K562 (cell line): Measurements from ENCODE around the gene BAIAP2. TPM values are rescaled to one million over a fixed set of nuclear protein-coding genes. Genes with fewer than 3 reads are reported as not detected.
A peak's percentile ranks its signal among the peaks of the same experiment; 100 is the strongest.

Source experiments
- ATAC-seq: fragments of 200-7000 bp; cut with Tn5 transposase; 3 replicates; pipeline ENCODE4 v1.9.1; 2020; ENCODE audit warnings: moderate library complexity
- BruUV-seq: library from RNA; stranded (reverse); fragments of 400-500 nt; replicated peaks from 2 replicates; lab custom pipeline; 2021; lab: Mats Ljungman, UMichigan
- CTCF ChIA-PET: fragments of 300-600 bp; formaldehyde crosslinking; extraction: SDS; loops from one replicate; lab custom pipeline; 2021; ENCODE audit warnings: low intra/inter-chr PET ratio; lab: Yijun Ruan, JAX
- POLR2A ChIA-PET: fragments of 300-600, 350-650 bp; sonication (Branson Sonifier 250); formaldehyde crosslinking; extraction: SDS; loops from one replicate; lab custom pipeline; 2021; ENCODE audit warnings: antibody characterized with exemption, inconsistent platforms; lab: Yijun Ruan, JAX
- DNase-seq, 4 experiments: peaks; one replicate each; pipeline versions ENCODE4 v3.0.0 to v3.0.0-alpha.2; 2011 to 2018; ENCODE audit warnings: low spot score in 3 of 4, mixed read lengths in 3 of 4; ENCODE audit errors: extremely low read depth in 1 of 4
- FAIRE-seq: peaks from 2 replicates; lab custom pipeline; 2011; peaks lifted over from hg19 to GRCh38; lab: Jason Lieb, UNC
- H2AFZ ChIP-seq: 2 replicates; pipeline ENCODE4 v1.6.0; 2011; ENCODE audit warnings: low read depth, low read length, control low read depth, inconsistent platforms
- H3K27ac ChIP-seq: fragments of 200-600 bp; 3 replicates; pipeline ENCODE4 v1.8.0; 2011; ENCODE audit warnings: low read depth, mild to moderate bottlenecking, control low read depth, inconsistent platforms, low read length, moderate library complexity, mixed read lengths; ENCODE audit errors: extremely low read depth
- H3K27me3 ChIP-seq, 2 experiments: fragments of 300-600 bp in 1 of 2; 2 replicates in 1 of 2; 3 replicates in 1 of 2; pipeline versions ENCODE4 v1.6.0 to v1.8.0; 2011; ENCODE audit warnings: inconsistent platforms in 2 of 2, low read length in 2 of 2, mild to moderate bottlenecking in 1 of 2, mixed read lengths in 1 of 2, moderate library complexity in 1 of 2; ENCODE audit not compliant: control insufficient read depth in 2 of 2, insufficient read depth in 2 of 2
- H3K36me3 ChIP-seq: fragments of 300-600 bp; 3 replicates; pipeline ENCODE4 v1.8.0; 2011; ENCODE audit warnings: mild to moderate bottlenecking, low read length, inconsistent platforms; ENCODE audit not compliant: control insufficient read depth, insufficient read depth
- H3K4me1 ChIP-seq, 2 experiments: fragments of 200-600 bp in 1 of 2; replicated peaks in 1 of 2; 2 replicates in 1 of 2; 3 replicates in 1 of 2; pipeline versions ENCODE4 v1.5.1 to v1.8.0; 2011; ENCODE audit warnings: inconsistent platforms in 2 of 2, low read length in 2 of 2, mild to moderate bottlenecking in 1 of 2, mixed read lengths in 1 of 2, moderate library complexity in 1 of 2; ENCODE audit not compliant: control insufficient read depth in 2 of 2, insufficient read depth in 2 of 2
- H3K4me2 ChIP-seq: 2 replicates; pipeline ENCODE4 v1.6.1; 2011; ENCODE audit warnings: low read length, control low read depth, inconsistent platforms, mixed read lengths; ENCODE audit not compliant: insufficient read depth
- H3K4me3 ChIP-seq: fragments of 200-600 bp; sonication (generic), shearing (Covaris generic); 2 replicates; pipeline ENCODE4 v1.5.1; 2016; ENCODE audit warnings: control low read depth, inconsistent platforms
- H3K79me2 ChIP-seq: fragments of 200-600 bp; 3 replicates; pipeline ENCODE4 v1.8.0; 2011; ENCODE audit warnings: low read length, inconsistent platforms; ENCODE audit not compliant: control insufficient read depth, insufficient read depth
- H3K9ac ChIP-seq, 2 experiments: 2 replicates each; pipeline versions ENCODE4 v1.6.0 to v1.6.1; 2011; ENCODE audit warnings: low read depth in 2 of 2, low read length in 2 of 2, control low read depth in 1 of 2, inconsistent platforms in 1 of 2, mild to moderate bottlenecking in 1 of 2, mixed read lengths in 1 of 2; ENCODE audit not compliant: insufficient read depth in 1 of 2
- H3K9me1 ChIP-seq: one replicate; pipeline ENCODE4 v1.6.0; 2011; ENCODE audit warnings: inconsistent platforms, mild to moderate bottlenecking, low read length, moderate library complexity; ENCODE audit not compliant: control insufficient read depth, insufficient read depth
- H3K9me3 ChIP-seq: replicated peaks from 2 replicates; pipeline ENCODE4 v1.5.1; 2011; ENCODE audit warnings: low read depth, low read length, inconsistent platforms; ENCODE audit not compliant: control insufficient read depth, insufficient read depth
- H4K20me1 ChIP-seq: replicated peaks from 2 replicates; pipeline ENCODE4 v1.6.1; 2011; ENCODE audit warnings: low read length, inconsistent platforms, mixed read lengths; ENCODE audit not compliant: control insufficient read depth, insufficient read depth
- CEBPB ChIP-seq: fragments of 450-650 bp; IDR thresholded peaks from 2 replicates; pipeline ENCODE4 v1.6.1; 2016; ENCODE audit warnings: missing genetic modification characterization, missing compliant biosample characterization
- KLF6 ChIP-seq: fragments of 250-450 bp; sonication (Bioruptor Pico); IDR thresholded peaks from 2 replicates; pipeline ENCODE4 v1.4.0; 2020; ENCODE audit warnings: mild to moderate bottlenecking, moderate library complexity, borderline replicate concordance
- MYNN ChIP-seq, 2 experiments: sonication (generic); formaldehyde crosslinking in 1 of 2; IDR thresholded peaks; 2 replicates each; pipeline versions ENCODE4 v1.5.0 to v1.6.1; 2016 to 2020; ENCODE audit warnings: antibody characterized with exemption in 1 of 2, missing genetic modification reagents in 1 of 2
- NEUROD1 ChIP-seq: fragments of 150-350 bp; IDR thresholded peaks from 2 replicates; pipeline ENCODE4 v1.6.1; 2014; ENCODE audit warnings: borderline replicate concordance, low read length, low read depth; ENCODE audit not compliant: partially characterized antibody
- RAD21 ChIP-seq, 2 experiments: fragments of 250-450 bp in 1 of 2; fragments of 450-650 bp in 1 of 2; sonication (Bioruptor Pico) in 1 of 2; formaldehyde crosslinking in 1 of 2; IDR thresholded peaks in 1 of 2; conservative IDR thresholded peaks in 1 of 2; 2 replicates each; pipeline versions ENCODE4 v1.4.0 to v1.8.0; 2020 to 2022; ENCODE audit warnings: mild to moderate bottlenecking in 2 of 2, moderate library complexity in 1 of 2
- ZSCAN29 ChIP-seq: fragments of 450-650 bp; IDR thresholded peaks from 2 replicates; pipeline ENCODE4 v1.6.1; 2017
- WGBS: fragments of 100-300 bp; shearing (Covaris generic); methylation state at CpG from one replicate; pipeline ENCODE4 v1.1.6; 2016; ENCODE audit warnings: low coverage, mixed read lengths; ENCODE audit not compliant: insufficient coverage; ENCODE audit errors: missing lambda C conversion rate; 5-methylcytosine and 5-hydroxymethylcytosine counted together
- in situ Hi-C: fragments of 300-500 bp; cut with MboI; formaldehyde crosslinking; loops from 4 replicates; pipeline ENCODE4 v1.15.0; 2018; ENCODE audit warnings: inconsistent platforms, mixed read lengths
- intact Hi-C: fragments of 100-400 bp; cut with micrococcal nuclease; formaldehyde crosslinking; loops from 2 replicates; pipeline ENCODE4 v1.14.2; 2022
- polyA plus RNA-seq, 8 experiments: library from polyadenylated mRNA; depleted of rRNA in 4 of 8; stranded (reverse) in 5 of 8; unstranded in 3 of 8; fragments of >200 nt; fragmentation: Nextera tagmentation in 2 of 8; fragmentation: Illumina TruSeq in 1 of 8; extraction: Ambion mirVana in 2 of 8; extraction: Trizol in 1 of 8; gene quantifications; 2 replicates each; pipeline versions ENCODE4 v1.2.1 to v1.2.3, GENCODE V29; 2011 to 2014; ENCODE audit warnings: inconsistent platforms in 1 of 8, missing spikeins in 1 of 8
- total RNA-seq, 7 experiments: library from RNA; depleted of rRNA in 6 of 7; stranded (reverse); fragments of >200 nt in 6 of 7; fragmentation: Illumina TruSeq in 2 of 7; extraction: Trizol in 2 of 7; gene quantifications; 2 replicates each; pipeline versions ENCODE4 v1.2.1 to v1.2.3, GENCODE V29; 2011 to 2021; ENCODE audit warnings: low replicate concordance in 1 of 7
- TF ChIP-seq, protein P1 (sequence below), 2 experiments: fragments of 450-650 bp; conservative IDR thresholded peaks; 2 replicates each; pipeline ENCODE4 v1.6.1; 2017; ENCODE audit warnings: mild to moderate bottlenecking in 2 of 2, moderate library complexity in 2 of 2
- TF ChIP-seq, protein P2 (sequence below): sonication (generic); formaldehyde crosslinking; IDR thresholded peaks from 2 replicates; pipeline ENCODE4 v1.9.0; 2022; ENCODE audit warnings: mild to moderate bottlenecking, missing genetic modification reagents
- TF ChIP-seq, protein P3 (sequence below): fragments of 250-450 bp; sonication (Bioruptor Pico); IDR thresholded peaks from 2 replicates; pipeline ENCODE4 v1.5.0; 2021; ENCODE audit warnings: mild to moderate bottlenecking, moderate library complexity

Gene BAIAP2
- total and polyA plus RNA-seq, 9 of the 15 experiments (the other 6 are each of a cell fraction or from before 2014, with no cell fraction given), result 2.3 to 51.6 (median 18.4) TPM

DNA sequence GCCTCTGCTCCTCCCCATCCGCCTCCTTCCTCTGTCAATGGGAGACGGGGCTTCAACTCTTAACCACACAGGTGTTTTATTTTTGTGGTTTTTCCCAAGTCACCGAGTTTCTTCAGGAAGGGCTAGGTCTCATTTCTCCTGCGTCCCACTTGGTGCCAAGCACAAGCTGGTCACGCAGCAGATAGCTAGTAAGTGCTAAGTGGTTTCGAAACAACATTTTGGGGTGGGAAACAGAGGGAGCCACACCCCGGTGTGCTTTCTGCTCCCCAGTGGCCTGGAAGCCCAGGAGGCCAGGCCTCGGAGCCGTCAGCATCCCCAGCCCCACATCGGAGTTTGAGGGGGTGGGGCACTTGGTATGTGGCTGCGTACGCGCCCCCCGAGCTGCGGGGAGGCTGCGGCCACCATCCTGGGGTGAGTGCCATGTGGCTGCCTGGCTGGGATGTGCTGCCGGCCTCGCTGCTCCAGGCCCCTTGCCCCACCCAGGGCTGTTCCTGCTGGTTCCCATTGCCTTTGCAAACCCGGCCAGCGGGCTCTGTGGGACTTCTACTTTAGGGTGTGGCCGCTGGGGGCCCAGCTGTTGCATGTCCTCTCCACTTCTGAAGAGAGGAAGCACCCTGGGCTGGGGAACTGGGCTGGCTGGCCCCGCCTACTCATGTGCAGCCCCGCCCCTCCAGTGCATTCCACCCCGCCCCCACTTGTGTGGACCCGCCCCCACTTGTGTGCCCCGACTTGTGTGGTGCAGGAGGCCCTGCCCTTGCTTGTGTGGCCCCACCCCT, 55.6 kb downstream of the BAIAP2 start (continued):
- TF ChIP-seq KLF6 (CRISPR knock-in tag) (peak; percentile 22; the same call in 1 of the 2 replicates), RAD21 (CRISPR knock-in tag; conservative IDR thresholded peaks at IDR 0.05 in 1 of 2, IDR thresholded peaks at IDR 0.05 in 1 of 2) (peak in 1 of 2 experiments; percentile 12; a peak in 1 of 4 replicates), CEBPB (tag) (0 out of 2 replicates have a peak, but pooled peaks have one; percentile 19)
- TF ChIP-seq, protein P1, sequence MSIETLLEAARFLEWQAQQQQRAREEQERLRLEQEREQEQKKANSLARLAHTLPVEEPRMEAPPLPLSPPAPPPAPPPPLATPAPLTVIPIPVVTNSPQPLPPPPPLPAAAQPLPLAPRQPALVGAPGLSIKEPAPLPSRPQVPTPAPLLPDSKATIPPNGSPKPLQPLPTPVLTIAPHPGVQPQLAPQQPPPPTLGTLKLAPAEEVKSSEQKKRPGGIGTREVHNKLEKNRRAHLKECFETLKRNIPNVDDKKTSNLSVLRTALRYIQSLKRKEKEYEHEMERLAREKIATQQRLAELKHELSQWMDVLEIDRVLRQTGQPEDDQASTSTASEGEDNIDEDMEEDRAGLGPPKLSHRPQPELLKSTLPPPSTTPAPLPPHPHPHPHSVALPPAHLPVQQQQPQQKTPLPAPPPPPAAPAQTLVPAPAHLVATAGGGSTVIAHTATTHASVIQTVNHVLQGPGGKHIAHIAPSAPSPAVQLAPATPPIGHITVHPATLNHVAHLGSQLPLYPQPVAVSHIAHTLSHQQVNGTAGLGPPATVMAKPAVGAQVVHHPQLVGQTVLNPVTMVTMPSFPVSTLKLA (conservative IDR thresholded peaks at IDR 0.05), result peak in 1 of 2 experiments; percentile 33; a peak in 2 of 4 replicates
- TF ChIP-seq, all 486 proteins: peak for 20

DNA sequence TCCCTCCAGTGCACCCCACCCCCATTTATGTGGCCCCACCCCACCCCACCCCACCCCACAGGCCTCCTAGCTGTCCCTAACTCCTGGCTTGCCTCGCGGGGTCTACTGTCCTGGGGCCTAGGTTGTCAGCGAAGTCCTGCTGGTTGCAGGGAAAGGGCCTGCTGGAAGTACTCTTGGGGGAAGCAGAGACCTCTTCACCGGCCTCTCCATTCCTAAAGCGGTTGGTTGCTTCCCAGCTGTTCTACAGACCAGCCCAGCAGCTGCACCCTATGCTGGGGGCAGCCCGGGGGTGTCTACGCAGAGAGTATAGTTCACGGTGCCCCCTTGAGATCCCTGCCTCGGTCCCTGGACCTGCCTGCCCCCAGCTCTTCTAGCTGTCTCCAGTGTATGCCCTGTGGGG, 56.2 kb downstream of the BAIAP2 start:
- intact Hi-C loops (loop anchor here (2.0 kb wide), 1 partner anchor 34 kb away; no protein-coding TSS in a partner anchor), in situ Hi-C loops (no loop called here)
- DNase-seq (no peak), FAIRE-seq (no peak), ATAC-seq (no peak)
- BruUV-seq, result no TSS peak
- CTCF ChIA-PET, result no interaction called here
- Histone ChIP-seq H2AFZ (no peak overlapping the region), H3K36me3 (peaks cover 49% of the 10 kb centered on the region; the same call in 2 of the 3 replicates), H4K20me1 (0 out of 2 replicates have a peak, but pooled peaks cover 7% of the 10 kb centered on the region), H3K9me1 (peaks cover under 1% of the 10 kb centered on the region), H3K79me2 (no peaks in the 10 kb centered on the region), H3K9ac (peak overlapping the region in 1 of 2 experiments; percentile 19; a peak in 1 of 4 replicates), H3K27me3 (no peaks in the 10 kb centered on the region), H3K9me3 (no peaks in the 10 kb centered on the region), H3K4me2 (no peak overlapping the region), H3K27ac (no peak overlapping the region), H3K4me3 (no peak overlapping the region), H3K4me1 (peaks cover 39 to 79% of the 10 kb centered on the region in 2 experiments)
- WGBS, result 66% methylated on average over 9 of the region's 9 CpGs
- POLR2A ChIA-PET, result interaction anchor here (0.7 to 1.4 kb wide), 4 partner anchors 10 to 143 kb away, joined by 3 to 7 read pairs (median 3); no protein-coding TSS in a partner anchor
- no peak for TF ChIP-seq MYNN (IDR thresholded peaks at IDR 0.05)
- no peak for TF ChIP-seq MYNN (CRISPR knock-in tag; IDR thresholded peaks at IDR 0.05)
- no peak for TF ChIP-seq NEUROD1
- TF ChIP-seq, protein P2, sequence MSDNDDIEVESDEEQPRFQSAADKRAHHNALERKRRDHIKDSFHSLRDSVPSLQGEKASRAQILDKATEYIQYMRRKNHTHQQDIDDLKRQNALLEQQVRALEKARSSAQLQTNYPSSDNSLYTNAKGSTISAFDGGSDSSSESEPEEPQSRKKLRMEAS, result no peak
- TF ChIP-seq ZSCAN29, result no peak
- TF ChIP-seq, protein P3, sequence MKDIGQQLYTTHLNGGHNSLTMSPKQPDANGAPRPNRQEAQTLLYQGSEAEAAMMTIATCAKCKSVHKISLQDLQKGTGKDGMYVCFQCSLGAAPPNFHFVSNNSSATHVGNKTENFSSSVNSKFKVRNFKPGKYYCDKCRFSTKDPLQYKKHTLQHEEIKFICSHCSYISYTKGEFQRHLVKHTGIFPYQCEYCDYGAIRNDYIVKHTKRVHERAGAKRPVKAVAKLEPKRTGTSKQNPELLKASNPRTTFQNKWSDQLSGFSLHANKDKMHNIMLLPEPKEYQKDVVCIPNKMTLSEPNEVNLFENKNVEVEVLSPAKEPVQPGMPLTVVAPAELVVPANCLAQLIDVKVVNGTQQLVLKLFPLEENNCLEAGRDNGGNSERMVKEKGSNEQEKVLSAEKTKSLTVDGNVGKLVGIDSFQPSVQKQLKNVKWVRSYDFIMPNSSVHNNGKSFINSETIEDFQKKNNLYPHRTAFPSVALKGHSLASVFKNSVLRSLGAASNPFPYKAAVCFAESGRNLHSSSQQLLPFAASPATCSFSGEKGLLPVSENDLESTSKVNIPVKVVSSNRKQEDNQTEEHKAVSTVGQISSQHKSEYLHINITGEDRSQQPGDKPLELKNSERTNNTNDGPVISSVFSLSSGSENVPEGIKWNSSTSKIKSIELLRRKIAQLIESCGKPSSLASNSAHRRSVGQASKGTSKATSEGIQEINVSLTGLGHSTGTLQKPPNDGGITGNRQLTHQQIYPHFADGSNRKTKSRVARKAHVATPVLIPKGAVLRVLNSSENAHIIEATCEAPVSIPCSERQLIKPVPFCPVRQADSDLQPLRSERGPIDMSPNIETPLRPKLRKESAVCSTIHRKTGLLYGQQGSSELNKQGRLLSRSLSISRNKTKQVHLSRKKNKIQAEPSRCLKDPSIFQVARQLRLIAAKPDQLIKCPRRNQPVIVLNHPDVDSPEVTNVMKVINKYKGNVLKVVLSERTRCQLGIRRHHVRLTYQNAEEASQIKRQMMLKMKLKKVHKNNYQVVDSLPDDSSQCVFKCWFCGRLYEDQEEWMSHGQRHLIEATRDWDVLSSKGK (CRISPR knock-in tag), result no peak
